A549 (cell line): ENCODE results near the gene EHF. TPM values are rescaled to one million over a fixed set of nuclear protein-coding genes. Genes with fewer than 3 reads are reported as not detected.

Experiments used
- ATAC-seq, 2 experiments: fragments of 200-7000 bp in 1 of 2; fragments of >200 bp in 1 of 2; cut with Nextera tagmentation in 1 of 2; cut with Tn5 transposase in 1 of 2; 3 replicates each; pipeline versions ENCODE4 v1.8.0 to v1.9.1; 2018 to 2020; ENCODE audit warnings: mild to moderate bottlenecking in 1 of 2, moderate library complexity in 1 of 2
- CTCF ChIA-PET: fragments of 300-600 bp; sonication (Branson Sonifier 250); formaldehyde crosslinking; extraction: SDS; loops from one replicate; lab custom pipeline; 2021; ENCODE audit warnings: antibody characterized with exemption, inconsistent platforms; lab: Yijun Ruan, JAX
- POLR2A ChIA-PET: fragments of 350-600 bp; formaldehyde crosslinking; extraction: SDS; loops from one replicate; lab custom pipeline; 2021; ENCODE audit warnings: antibody characterized with exemption, inconsistent platforms; lab: Yijun Ruan, JAX
- DNase-seq, 2 experiments: peaks; one replicate each; pipeline versions ENCODE4 v3.0.0 to v3.0.0-alpha.2; 2011 to 2016; ENCODE audit warnings: low read depth in 1 of 2, low spot score in 1 of 2
- FAIRE-seq: peaks from 2 replicates; lab custom pipeline; 2011; peaks lifted over from hg19 to GRCh38; lab: Jason Lieb, UNC
- H3K27ac ChIP-seq, 2 experiments: fragments of >200 bp; sonication (Bioruptor Twin); formaldehyde crosslinking; 3 replicates each; pipeline ENCODE4 v1.5.1; 2016 to 2017
- H3K4me1 ChIP-seq: fragments of >200 bp; sonication (Bioruptor Twin); formaldehyde crosslinking; 3 replicates; pipeline ENCODE4 v1.6.1; 2016
- H3K4me2 ChIP-seq: fragments of >200 bp; sonication (Bioruptor Twin); formaldehyde crosslinking; 3 replicates; pipeline ENCODE4 v1.6.1; 2016
- H3K4me3 ChIP-seq: fragments of >200 bp; sonication (Bioruptor Twin); formaldehyde crosslinking; 3 replicates; pipeline ENCODE4 v1.5.1; 2016
- H3K9me3 ChIP-seq: fragments of >200 bp; sonication (Bioruptor Twin); formaldehyde crosslinking; 3 replicates; pipeline ENCODE4 v1.6.1; 2016
- BCL3 ChIP-seq: fragments of >200 bp; sonication (Bioruptor Twin); formaldehyde crosslinking; IDR thresholded peaks from 3 replicates; pipeline ENCODE4 v1.6.1; 2016
- CEBPB ChIP-seq, 2 experiments: fragments of >200 bp in 1 of 2; sonication (Bioruptor Twin) in 1 of 2; formaldehyde crosslinking in 1 of 2; IDR thresholded peaks; 2 replicates each; pipeline ENCODE4 v1.6.1; 2012 to 2016
- CHD2 ChIP-seq: fragments of 150-350 bp; IDR thresholded peaks from 2 replicates; pipeline ENCODE4 v1.6.1; 2014; ENCODE audit warnings: low read length; ENCODE audit not compliant: partially characterized antibody
- CHD4 ChIP-seq: fragments of 200-600 bp; sonication (generic); IDR thresholded peaks from 2 replicates; pipeline ENCODE4 v1.6.1; 2016; ENCODE audit warnings: antibody characterized with exemption, mild to moderate bottlenecking, borderline replicate concordance
- EHF ChIP-seq: fragments of 250-450 bp; sonication (Bioruptor Pico); IDR thresholded peaks from 2 replicates; pipeline ENCODE4 v1.5.0; 2020; ENCODE audit warnings: mild to moderate bottlenecking
- EHMT2 ChIP-seq: fragments of 200-600 bp; sonication (generic); IDR thresholded peaks from 2 replicates; pipeline ENCODE4 v1.6.1; 2016; ENCODE audit warnings: antibody characterized with exemption, low read depth, mild to moderate bottlenecking, moderate library complexity
- EP300 ChIP-seq, 2 experiments: fragments of >200 bp; sonication (Bioruptor Twin); formaldehyde crosslinking; IDR thresholded peaks; 2 replicates in 1 of 2; 3 replicates in 1 of 2; pipeline ENCODE4 v1.6.1; 2016 to 2017
- FOSL2 ChIP-seq, 2 experiments: fragments of 450-650 bp in 1 of 2; fragments of >200 bp in 1 of 2; sonication (Bioruptor Twin) in 1 of 2; formaldehyde crosslinking; IDR thresholded peaks; 2 replicates each; pipeline versions ENCODE4 v1.5.0 to v1.6.1; 2016 to 2020; ENCODE audit warnings: mild to moderate bottlenecking in 1 of 2, moderate library complexity in 1 of 2
- GATA3 ChIP-seq: IDR thresholded peaks from 2 replicates; pipeline ENCODE4 v1.6.1; 2012; ENCODE audit warnings: borderline replicate concordance
- HDAC2 ChIP-seq: fragments of 200-600 bp; sonication (generic); IDR thresholded peaks from 2 replicates; pipeline ENCODE4 v1.6.1; 2016
- HES2 ChIP-seq: fragments of >200 bp; sonication (Bioruptor Twin); formaldehyde crosslinking; IDR thresholded peaks from 2 replicates; pipeline ENCODE4 v1.6.1; 2016
- HMGXB4 ChIP-seq: fragments of 250-450 bp; sonication (Bioruptor Pico); IDR thresholded peaks from 2 replicates; pipeline ENCODE4 v1.5.0; 2021; ENCODE audit warnings: mild to moderate bottlenecking, moderate library complexity, borderline replicate concordance
- HOXB13 ChIP-seq: fragments of 250-450 bp; sonication (Bioruptor Pico); IDR thresholded peaks from 2 replicates; pipeline ENCODE4 v1.5.0; 2020; ENCODE audit warnings: low read depth, mild to moderate bottlenecking, moderate library complexity
- HOXB5 ChIP-seq: fragments of 250-450 bp; sonication (Bioruptor Pico); IDR thresholded peaks from 2 replicates; pipeline ENCODE4 v1.5.0; 2020; ENCODE audit warnings: mild to moderate bottlenecking, moderate library complexity
- JUN ChIP-seq, 2 experiments: fragments of >200 bp; sonication (Bioruptor Twin); formaldehyde crosslinking; IDR thresholded peaks; 2 replicates in 1 of 2; 3 replicates in 1 of 2; pipeline ENCODE4 v1.6.1; 2016 to 2017
- JUNB ChIP-seq: fragments of >200 bp; sonication (Bioruptor Twin); formaldehyde crosslinking; IDR thresholded peaks from 2 replicates; pipeline ENCODE4 v1.6.1; 2016
- KDM5A ChIP-seq: fragments of 200-600 bp; sonication (generic); IDR thresholded peaks from 2 replicates; pipeline ENCODE4 v1.6.1; 2016; ENCODE audit warnings: antibody characterized with exemption, mild to moderate bottlenecking
- MAZ ChIP-seq: fragments of 150-350 bp; IDR thresholded peaks from 2 replicates; pipeline ENCODE4 v1.6.1; 2014; ENCODE audit warnings: antibody characterized with exemption, low read depth, low read length, borderline replicate concordance
- NFE2L2 ChIP-seq: fragments of 150-350 bp; conservative IDR thresholded peaks from 2 replicates; pipeline ENCODE4 v1.6.1; 2014; ENCODE audit warnings: low read length
- NPAS2 ChIP-seq: fragments of 250-450 bp; sonication (Bioruptor Pico); IDR thresholded peaks from 2 replicates; pipeline ENCODE4 v1.8.0; 2022; ENCODE audit warnings: mild to moderate bottlenecking, moderate library complexity, borderline replicate concordance
- NR3C1 ChIP-seq: fragments of >200 bp; sonication (Bioruptor Twin); formaldehyde crosslinking; IDR thresholded peaks from 3 replicates; pipeline ENCODE4 v1.6.1; 2017
- POLR2AphosphoS2 ChIP-seq: conservative IDR thresholded peaks from 2 replicates; pipeline ENCODE4 v1.6.1; 2012; ENCODE audit warnings: low read length, improper control_type of control experiment, inconsistent platforms
- RAD21 ChIP-seq, 2 experiments: fragments of >200 bp in 1 of 2; sonication (Bioruptor Twin) in 1 of 2; formaldehyde crosslinking in 1 of 2; IDR thresholded peaks in 1 of 2; conservative IDR thresholded peaks in 1 of 2; 2 replicates in 1 of 2; 3 replicates in 1 of 2; pipeline ENCODE4 v1.6.1; 2012 to 2018; ENCODE audit warnings: inconsistent platforms in 1 of 2
- RARB ChIP-seq: fragments of 250-450 bp; sonication (Bioruptor Pico); IDR thresholded peaks from 2 replicates; pipeline ENCODE4 v1.8.0; 2021; ENCODE audit warnings: mild to moderate bottlenecking, moderate library complexity
- RCOR1 ChIP-seq: fragments of 150-350 bp; IDR thresholded peaks from 2 replicates; pipeline ENCODE4 v1.6.1; 2014; ENCODE audit warnings: antibody characterized with exemption, low read length, low read depth
- RFX5 ChIP-seq: fragments of 450-650 bp; IDR thresholded peaks from 2 replicates; pipeline ENCODE4 v1.7.1; 2014; ENCODE audit warnings: antibody characterized with exemption, mild to moderate bottlenecking, moderate library complexity
- SMC3 ChIP-seq: fragments of >200 bp; sonication (Bioruptor Twin); formaldehyde crosslinking; IDR thresholded peaks from 3 replicates; pipeline ENCODE4 v1.6.1; 2018; ENCODE audit warnings: inconsistent platforms
- ZC3H11A ChIP-seq: fragments of 450-650 bp; IDR thresholded peaks from 2 replicates; pipeline ENCODE4 v1.6.1; 2014; ENCODE audit warnings: antibody characterized with exemption, mild to moderate bottlenecking
- ZNF302 ChIP-seq: fragments of 250-450 bp; sonication (Bioruptor Pico); IDR thresholded peaks from 2 replicates; pipeline ENCODE4 v1.9.0; 2021; ENCODE audit warnings: inconsistent platforms, mild to moderate bottlenecking, moderate library complexity
- ZSCAN20 ChIP-seq: fragments of 250-450 bp; sonication (Bioruptor Pico); IDR thresholded peaks from 2 replicates; pipeline ENCODE4 v1.8.0; 2022; ENCODE audit warnings: mild to moderate bottlenecking, moderate library complexity
- WGBS: methylation state at CpG from one replicate; pipeline ENCODE4 v1.1.6; 2017; ENCODE audit errors: missing lambda C conversion rate; 5-methylcytosine and 5-hydroxymethylcytosine counted together
- polyA plus RNA-seq, 4 experiments: library from polyadenylated mRNA; depleted of rRNA in 3 of 4; stranded (reverse); fragments of >200 nt; fragmentation: RNase III in 1 of 4; extraction: RNeasy Plus Mini Kit Qiagen cat#74134 plus additional on column Dnase treatment in 1 of 4; gene quantifications; 2 replicates in 3 of 4; 3 replicates in 1 of 4; pipeline ENCODE4 v1.2.3, GENCODE V29; 2011 to 2017

Gene EHF
- polyA plus RNA-seq, 2 of the 4 experiments (the other 2 are of a cell fraction), result 5.4 to 7.8 TPM

DNA sequence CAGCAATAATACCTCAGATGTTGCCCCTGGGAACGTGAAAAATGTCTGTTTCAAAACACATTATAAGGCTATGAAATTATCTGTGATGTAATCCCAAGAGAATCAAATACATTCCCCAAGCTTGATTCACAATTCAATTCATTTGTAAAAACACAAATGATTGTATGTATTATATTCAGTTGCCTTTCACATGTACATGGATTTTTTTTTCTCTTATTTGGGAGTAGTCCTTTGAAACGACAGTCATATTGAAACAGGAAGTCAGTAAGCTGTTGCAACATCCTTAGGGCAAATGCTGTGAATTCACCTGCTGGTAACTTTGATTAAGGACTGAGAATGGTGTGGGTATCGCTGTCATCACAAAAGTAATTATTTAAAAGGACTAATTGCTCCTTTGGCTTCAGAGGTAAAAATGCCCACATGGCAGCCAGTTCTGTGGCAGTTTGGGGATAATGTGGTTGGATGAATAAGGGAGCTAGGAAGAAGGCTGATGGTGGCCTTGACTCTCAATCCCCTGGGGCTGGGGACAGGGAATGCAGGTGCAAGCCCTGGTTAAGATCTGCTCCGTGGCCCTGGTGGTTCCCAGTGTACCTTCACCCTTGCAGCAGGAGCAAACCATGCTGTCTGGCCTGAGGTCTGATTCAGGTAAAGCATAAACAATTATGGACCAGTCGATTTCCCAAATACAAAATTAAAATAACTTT, 13.2 kb downstream of the EHF start:
- ATAC-seq, result peak in 1 of 2 experiments; percentile 29; a peak in 4 of 6 replicates
- Histone ChIP-seq H3K4me2 (peak overlapping the region; percentile 21), H3K4me3 (no peak overlapping the region)

GRCh38 chr11:34634694-34635062, 13.8 kb downstream of the EHF start:
- no peak for ATAC-seq
- Histone ChIP-seq H3K27ac (peak overlapping the region; percentile 77 to 94), H3K4me1 (peaks cover 86% of the 10 kb centered on the region), H3K4me2 (peak overlapping the region; percentile 21; the same call in 2 of the 3 replicates), H3K4me3 (no peak overlapping the region)
- 86% methylated on average over 2 of the region's 2 CpGs for WGBS
- CTCF ChIA-PET, result interaction anchor here (1.1 to 3.5 kb wide), 6 partner anchors 9 to 48 kb away, joined by 3 to 10 read pairs (median 4); no protein-coding TSS in a partner anchor
- TF ChIP-seq HDAC2, result no peak
- no peak for TF ChIP-seq GATA3
- TF ChIP-seq RCOR1, result no peak
- no peak for TF ChIP-seq NR3C1
- TF ChIP-seq KDM5A, result no peak
- TF ChIP-seq, all 56 proteins: peak for 0
- no peak for FAIRE-seq
- DNase-seq, result no peak
- POLR2A ChIA-PET, result interaction anchor here (2.0 to 2.4 kb wide), 2 partner anchors 20 to 34 kb away, joined by 11 to 12 read pairs; no protein-coding TSS in a partner anchor
- no peaks in the 10 kb centered on the region for H3K9me3 ChIP-seq

More for the DNA sequence above, 13.2 kb downstream of the EHF start:
- H3K4me1 ChIP-seq, result peaks cover 82% of the 10 kb centered on the region
- peak in 1 of 2 experiments; percentile 60 for DNase-seq
- TF ChIP-seq CHD2, result no peak
- no peak for TF ChIP-seq KDM5A
- no peak for TF ChIP-seq GATA3
- TF ChIP-seq FOSL2 (IDR thresholded peaks at IDR 0.05), result no peak
- TF ChIP-seq FOSL2 (CRISPR knock-in tag; IDR thresholded peaks at IDR 0.05), result 0 out of 2 replicates have a peak, but pooled peaks have one; percentile 10
- TF ChIP-seq RFX5, result no peak
- TF ChIP-seq HOXB5 (CRISPR knock-in tag), result no peak
- peak in 1 of 2 experiments; percentile 34; a peak in 1 of 5 replicates for TF ChIP-seq EP300 (IDR thresholded peaks at IDR 0.05)
- no peak; a peak in 1 of 5 replicates for TF ChIP-seq RAD21 (conservative IDR thresholded peaks at IDR 0.05 in 1 of 2, IDR thresholded peaks at IDR 0.05 in 1 of 2)
- peak; percentile 68 to 88; a peak in 3 of 4 replicates for TF ChIP-seq CEBPB (IDR thresholded peaks at IDR 0.05)
- TF ChIP-seq JUN (IDR thresholded peaks at IDR 0.05), result peak in 1 of 2 experiments; percentile 55; a peak in 1 of 5 replicates
- TF ChIP-seq JUNB, result peak; percentile 46; the same call in 1 of the 2 replicates
- TF ChIP-seq MAZ, result no peak
- no peak for TF ChIP-seq EHF (CRISPR knock-in tag)
- TF ChIP-seq, all 56 proteins: peak for 5
- no peaks in the 10 kb centered on the region for H3K9me3 ChIP-seq
- POLR2A ChIA-PET, result interaction anchor here (2.0 to 2.4 kb wide), 2 partner anchors 20 to 33 kb away, joined by 11 to 12 read pairs; no protein-coding TSS in a partner anchor
- CTCF ChIA-PET, result interaction anchor here (1.0 to 3.5 kb wide), 9 partner anchors 8 to 48 kb away, joined by 3 to 10 read pairs (median 3); no protein-coding TSS in a partner anchor
- WGBS, result 40% methylated on average over 5 of the region's 5 CpGs
- H3K27ac ChIP-seq, result peak overlapping the region; percentile 77 to 94
- no peak for FAIRE-seq

- TF ChIP-seq EP300 (IDR thresholded peaks at IDR 0.05), result no peak
- TF ChIP-seq JUN (IDR thresholded peaks at IDR 0.05), result no peak
- no peak for TF ChIP-seq CHD4
- TF ChIP-seq HMGXB4 (CRISPR knock-in tag), result no peak
- TF ChIP-seq EHMT2, result no peak
- TF ChIP-seq ZC3H11A, result no peak
- no peak for TF ChIP-seq NPAS2 (CRISPR knock-in tag)
- no peak for TF ChIP-seq BCL3
- no peak for TF ChIP-seq HES2
- TF ChIP-seq JUNB, result no peak
- no peak for TF ChIP-seq ZSCAN20 (CRISPR knock-in tag)
- TF ChIP-seq CEBPB (IDR thresholded peaks at IDR 0.05), result no peak
- no peak for TF ChIP-seq HDAC2
- TF ChIP-seq NFE2L2, result no peak
- TF ChIP-seq HOXB13 (CRISPR knock-in tag), result no peak
- TF ChIP-seq ZNF302 (CRISPR knock-in tag), result no peak
- TF ChIP-seq RARB (CRISPR knock-in tag), result no peak
- no peak for TF ChIP-seq SMC3
- TF ChIP-seq POLR2AphosphoS2, result no peak
- Histone ChIP-seq H3K4me3 (no peak overlapping the region), H3K9me3 (no peaks in the 10 kb centered on the region), H3K27ac (peak overlapping the region; percentile 77 to 94), H3K4me2 (no peak overlapping the region), H3K4me1 (peaks cover 85% of the 10 kb centered on the region)
- ChIA-PET POLR2A (no interaction called here), CTCF (interaction anchor here (1.8 kb wide), 1 partner anchor 18 kb away, joined by 4 read pairs; no protein-coding TSS in a partner anchor)
- no peak for FAIRE-seq
- WGBS, result 95% methylated on average over 1 of the region's 1 CpG
- no peak for DNase-seq
- ATAC-seq, result no peak
Measured at GRCh38 chr11:34636127-34636526, 15.2 kb downstream of the EHF start.
